OCI-M1 (cell line): ENCODE results near the gene PTPRK.

Source experiments
- DNase-seq: peaks from one replicate; lab custom pipeline; 2025; lab: John Stamatoyannopoulos, UW

Gene PTPRK

DNA sequence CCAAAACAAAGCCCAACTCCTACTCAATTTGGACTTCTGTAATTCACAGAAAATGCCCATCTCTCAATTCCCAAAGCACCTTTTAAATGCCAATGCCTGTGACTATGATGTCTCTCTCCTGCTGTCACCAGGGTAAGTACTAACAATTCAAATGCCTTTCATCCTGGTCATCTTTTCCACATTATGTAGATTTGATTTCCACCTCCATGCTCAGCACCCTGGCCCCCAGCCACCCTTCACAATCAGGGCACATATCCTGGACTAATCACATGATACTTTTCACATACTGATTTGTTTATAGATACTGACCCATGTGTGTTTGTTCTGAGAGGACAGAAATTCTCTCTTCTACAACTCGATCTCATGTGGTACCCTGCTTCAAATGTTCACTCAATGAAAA is 236.3 kb downstream of the PTPRK start:
- DNase-seq, result no peak

DNA sequence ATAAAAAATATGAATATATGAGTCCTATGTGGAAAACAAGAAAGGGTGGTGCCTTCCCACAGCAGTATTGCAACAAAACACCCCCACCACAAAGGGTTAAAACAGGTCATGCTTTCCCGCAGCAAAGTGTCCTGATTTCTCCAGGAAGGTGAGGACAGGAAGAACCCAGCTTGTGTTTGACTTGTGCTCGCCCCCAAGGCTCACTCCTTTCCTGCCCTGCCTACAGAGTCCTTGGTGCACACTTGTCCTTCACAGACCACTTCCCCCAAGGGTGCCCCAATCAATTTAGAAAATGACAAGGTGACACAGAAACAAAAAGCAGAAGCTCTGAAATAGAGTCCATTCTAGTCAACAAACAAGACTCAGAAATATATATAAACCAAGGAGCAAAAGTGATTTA is 237.4 kb downstream of the PTPRK start:
- peak; percentile 55 for DNase-seq

DNA sequence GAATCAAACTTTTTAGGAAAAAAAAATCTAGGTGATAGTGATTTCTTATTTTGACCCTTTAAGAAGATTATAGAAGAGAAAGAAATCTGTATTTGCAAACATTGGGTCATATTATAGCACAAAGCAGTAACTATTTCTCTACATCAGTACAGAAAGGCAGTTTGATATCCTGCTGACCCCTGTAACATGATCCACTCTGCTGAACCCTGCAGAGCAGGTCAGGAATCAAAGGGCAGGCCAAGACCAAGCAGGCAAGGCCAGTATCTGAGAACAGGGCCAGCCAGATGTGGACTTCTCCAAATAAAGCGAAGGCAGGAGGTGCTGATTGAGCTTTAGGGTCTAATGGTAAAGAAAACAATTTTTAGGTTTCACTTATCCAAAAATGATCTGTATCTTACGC is 239.4 kb downstream of the PTPRK start:
- no peak for DNase-seq

- no peak for DNase-seq
These were observed 240.3 kb downstream of the PTPRK start for GRCh38 chr6:128280066-128280465.

DNA sequence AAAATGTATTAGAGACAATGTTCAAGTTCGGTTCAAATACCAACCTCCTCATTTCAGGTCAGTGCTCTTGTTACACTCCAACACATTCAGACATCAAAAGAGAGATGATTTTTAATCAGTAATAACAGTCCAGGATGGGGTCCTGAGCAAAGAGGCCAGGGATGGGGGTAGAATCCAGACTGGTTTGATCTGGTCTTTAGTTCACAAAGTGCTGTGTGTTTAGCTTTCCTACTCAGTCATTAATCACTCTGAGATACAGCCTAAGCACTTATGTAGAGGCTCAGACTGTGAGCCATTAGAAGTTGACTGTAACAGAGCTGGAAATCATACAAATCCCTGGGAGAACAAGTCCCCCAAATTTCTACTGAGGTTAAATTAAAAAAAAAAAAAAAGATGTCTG is 241.6 kb downstream of the PTPRK start:
- DNase-seq, result no peak

DNA sequence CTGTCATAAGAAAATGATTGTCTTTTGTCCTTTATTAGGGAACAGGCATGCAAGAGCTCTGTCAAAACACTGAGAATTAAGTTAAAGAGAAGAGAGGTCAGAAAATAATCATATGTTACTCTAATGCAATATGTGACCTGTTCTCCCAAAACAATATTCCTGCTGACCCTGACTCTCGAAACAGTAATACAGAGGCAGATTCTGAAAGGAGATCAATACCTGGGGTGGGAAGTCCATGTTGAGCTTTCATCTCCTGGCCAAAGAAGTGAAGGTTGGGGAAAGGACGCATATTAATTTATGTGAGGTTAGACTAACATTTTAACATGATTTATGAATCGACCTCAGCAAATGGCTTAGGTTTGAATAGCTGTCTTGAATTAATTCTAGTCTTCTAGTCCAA is 243.0 kb downstream of the PTPRK start:
- no peak for DNase-seq

DNA sequence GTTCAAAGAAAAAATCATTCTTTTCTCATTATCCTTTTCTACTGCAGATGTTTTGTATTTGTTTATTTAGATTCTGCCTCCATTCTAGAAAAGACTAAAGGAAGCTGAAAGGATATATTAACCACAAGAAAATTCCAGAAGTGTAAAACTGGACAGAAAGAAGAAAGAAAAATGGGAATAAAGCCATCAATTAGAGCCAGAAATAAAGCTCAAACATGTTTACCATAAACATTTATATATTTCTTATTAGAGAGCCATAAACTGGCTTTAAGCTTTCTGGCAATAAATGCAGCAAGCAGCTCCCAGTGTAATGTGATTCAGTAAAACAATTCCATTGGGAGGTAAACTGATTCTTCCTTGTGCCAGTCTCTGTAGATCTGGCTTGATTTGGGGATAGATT is 244.1 kb downstream of the PTPRK start:
- DNase-seq, result no peak

DNA sequence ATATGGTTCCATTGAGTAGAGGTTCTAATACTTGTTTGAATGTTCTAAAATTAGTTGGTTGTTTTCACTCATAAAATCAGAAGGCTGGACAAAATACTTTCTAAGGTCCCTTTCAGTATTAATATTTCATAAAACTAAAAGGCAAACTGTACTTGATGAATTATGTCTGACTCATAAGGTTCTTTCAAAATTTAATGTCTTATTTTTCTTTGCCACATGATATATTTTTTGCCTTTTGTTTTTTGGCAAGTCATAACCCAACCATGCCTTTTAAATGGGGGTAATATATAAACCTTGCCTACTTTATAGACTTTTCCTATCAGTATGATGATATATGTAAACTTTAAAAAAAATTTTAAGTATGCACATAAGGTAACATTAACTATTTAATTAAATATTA is 244.7 kb downstream of the PTPRK start:
- DNase-seq, result no peak

DNA sequence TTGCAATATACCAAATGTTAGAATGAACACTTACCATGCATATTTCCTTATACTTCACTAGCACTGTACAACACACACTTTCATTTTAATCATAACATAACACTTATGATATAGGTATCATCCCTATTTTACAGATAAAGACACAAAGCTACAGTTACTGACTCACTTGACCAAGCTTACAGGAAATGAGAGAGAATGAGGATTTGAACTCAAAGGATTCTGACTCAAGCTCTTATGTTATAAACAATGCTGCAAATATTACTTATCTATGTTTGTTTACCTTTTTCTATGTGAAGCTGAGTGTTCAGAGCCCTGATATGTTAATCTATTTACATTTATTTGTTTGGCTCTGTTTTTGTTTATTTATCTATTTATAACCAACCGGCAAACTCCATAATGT is 245.4 kb downstream of the PTPRK start:
- DNase-seq, result no peak

GRCh38 chr6:128271527-128271926 is 248.9 kb downstream of the PTPRK start:
- no peak for DNase-seq

DNA sequence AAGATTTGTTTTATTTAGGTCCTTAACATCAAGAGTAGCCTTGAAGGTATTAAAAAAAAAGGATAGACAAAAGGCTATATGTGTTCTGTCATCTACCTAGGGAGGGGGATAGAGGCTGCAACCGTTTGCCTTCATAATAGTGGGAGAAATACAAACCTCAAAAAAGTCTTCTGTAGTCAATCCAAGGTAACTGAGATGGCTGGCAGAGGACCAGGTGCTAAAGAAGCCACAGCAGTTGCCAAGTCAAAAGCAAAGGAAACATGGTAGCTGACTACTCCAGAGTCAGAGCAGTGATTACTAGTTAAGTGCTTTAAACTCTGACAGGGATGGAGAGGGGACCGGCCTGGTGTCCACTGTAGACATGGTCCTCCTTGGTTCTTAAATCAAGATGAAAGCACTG is 249.4 kb downstream of the PTPRK start:
- DNase-seq, result no peak

- no peak for DNase-seq
These were observed 253.5 kb downstream of the PTPRK start for GRCh38 chr6:128266946-128267345.

GRCh38 chr6:128265706-128266105 is 254.7 kb downstream of the PTPRK start:
- no peak for DNase-seq

- peak; percentile 81 for DNase-seq
These were observed 260.4 kb downstream of the PTPRK start for GRCh38 chr6:128259730-128260685.

DNA sequence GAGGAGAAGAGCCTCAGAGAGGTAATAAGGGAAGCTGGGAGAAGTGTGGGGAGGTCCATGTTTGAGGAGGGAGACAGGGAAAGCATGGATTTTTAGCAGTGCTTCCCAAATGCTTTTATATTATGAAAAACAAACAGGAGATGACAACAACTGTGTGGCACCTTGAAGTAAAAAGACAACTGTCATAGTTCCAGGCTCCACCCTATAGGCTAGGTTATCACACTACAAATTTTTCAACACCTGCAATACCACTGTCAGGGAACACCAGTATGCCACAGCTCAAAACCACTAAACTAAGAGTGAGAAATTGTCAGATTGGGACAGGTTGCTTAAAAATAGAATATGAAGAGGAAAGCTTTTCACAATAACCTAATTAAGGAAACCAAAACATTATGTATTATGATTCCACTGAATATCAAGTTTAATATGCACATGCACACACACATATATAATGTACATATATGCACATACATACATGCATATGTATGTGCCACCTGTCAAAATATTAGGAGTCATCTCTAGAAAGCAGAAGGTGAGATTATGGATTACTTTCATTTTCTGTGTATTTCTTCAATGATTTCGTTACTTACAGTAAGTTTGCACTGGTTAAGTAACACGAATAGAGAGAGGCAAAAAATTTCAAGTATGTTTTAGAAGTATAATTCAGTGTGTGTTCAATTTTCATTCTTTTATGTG is 261.2 kb downstream of the PTPRK start:
- peak; percentile 78 for DNase-seq

DNA sequence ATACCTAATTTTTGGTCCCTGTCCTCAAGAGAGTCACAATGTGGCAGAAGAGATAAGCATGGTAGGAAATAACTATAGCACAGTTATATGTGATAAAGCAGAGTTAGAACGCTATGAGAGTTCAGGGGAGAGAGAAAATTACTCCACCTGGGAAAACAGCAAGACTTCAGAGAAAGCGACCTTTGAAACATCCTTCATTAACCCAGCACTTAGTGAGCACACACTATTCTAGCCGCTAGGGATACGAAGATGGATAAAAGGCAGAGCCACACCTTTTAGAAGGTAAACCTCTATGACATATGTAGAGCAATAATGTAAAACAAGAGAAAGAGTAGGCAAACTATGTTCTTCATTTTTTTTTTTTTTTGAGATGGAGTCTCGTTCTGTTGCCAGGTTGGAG is 264.3 kb downstream of the PTPRK start:
- DNase-seq, result peak; percentile 55

- DNase-seq, result no peak
These were observed 267.8 kb downstream of the PTPRK start for GRCh38 chr6:128252341-128253176.

- DNase-seq, result no peak
These were observed 268.7 kb downstream of the PTPRK start for GRCh38 chr6:128251445-128252340.

DNA sequence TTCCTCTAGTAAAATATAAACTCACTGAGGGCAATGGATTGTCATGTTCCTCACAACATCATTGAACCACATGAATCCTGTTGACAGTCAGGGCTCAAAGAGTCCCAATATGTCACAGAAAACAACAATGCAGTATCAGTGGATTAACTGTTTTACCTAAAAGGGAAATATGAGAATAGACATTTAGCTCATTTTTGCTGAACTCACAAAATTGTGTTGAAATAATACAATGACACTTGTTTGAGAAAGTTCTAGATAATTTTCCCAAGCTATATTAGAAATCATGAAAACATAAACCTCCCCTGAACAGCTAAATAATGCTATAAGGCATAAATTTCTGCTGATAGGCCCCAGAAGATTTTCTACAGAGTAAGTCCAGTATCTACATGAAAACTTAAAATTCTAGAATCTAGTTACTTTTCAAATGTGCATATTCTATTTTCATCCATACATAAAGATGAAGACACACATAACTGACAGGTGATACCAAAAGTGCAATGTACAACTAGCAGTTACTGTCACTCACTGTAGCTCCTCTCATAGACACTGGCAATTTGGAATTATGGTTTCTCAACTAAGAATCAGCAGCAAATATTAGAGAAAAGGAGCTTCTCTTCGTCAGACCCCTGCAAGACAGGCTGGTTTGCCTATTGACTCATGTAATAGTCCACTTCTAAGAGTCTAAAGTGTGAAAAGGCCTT is 269.9 kb downstream of the PTPRK start:
- DNase-seq, result no peak

DNA sequence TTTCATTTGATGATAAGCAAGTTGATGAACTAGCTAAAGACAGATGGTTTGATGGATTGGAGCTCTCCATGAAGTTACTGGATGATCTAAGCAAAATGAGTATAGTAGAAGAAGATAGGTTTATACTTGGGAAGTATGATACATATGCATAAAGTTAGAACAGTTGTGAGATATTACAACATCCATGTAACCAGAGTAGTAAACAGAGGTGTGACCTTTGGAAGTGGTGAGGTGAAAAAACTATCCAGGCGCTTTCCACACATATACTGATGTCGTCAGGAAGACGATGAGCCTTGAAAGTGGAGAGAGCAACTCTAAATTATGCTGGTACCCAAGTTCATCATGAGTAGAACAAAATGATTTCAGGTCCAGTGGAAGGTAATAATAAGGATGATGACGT is 271.0 kb downstream of the PTPRK start:
- no peak for DNase-seq
